Naive thymus-derived CD4-positive, alpha-beta T cell (primary cell): Measurements from ENCODE around the gene FBXW7. TPM values are rescaled to one million over a fixed set of nuclear protein-coding genes. Genes with fewer than 3 reads are reported as not detected.
A peak's percentile ranks its signal among the peaks of the same experiment; 100 is the strongest.

Source experiments
- ATAC-seq: fragments of 150-1000 bp; cut with Tn5 transposase; 2 replicates; pipeline ENCODE4 v1.10.0; 2021; ENCODE audit warnings: mild to moderate bottlenecking, moderate library complexity
- CTCF ChIA-PET: fragments of 350-600 bp; sonication (Branson Sonifier 250); formaldehyde crosslinking; loops from one replicate; lab custom pipeline; 2021; ENCODE audit warnings: antibody characterized with exemption; lab: Charles Lee
- POLR2A ChIA-PET: fragments of 350-600 bp; sonication (Branson Sonifier 250); formaldehyde crosslinking; loops from one replicate; lab custom pipeline; 2021; ENCODE audit warnings: antibody characterized with exemption, inconsistent platforms; lab: Charles Lee
- DNase-seq, 9 donors: peaks; one replicate each; pipeline versions ENCODE4 v3.0.0 to v3.0.0-alpha.2; 2020 to 2022; ENCODE audit warnings: mixed read lengths in 1 of 9
- H3K27ac ChIP-seq: one replicate; pipeline ENCODE4 v1.7.0; 2013; ENCODE audit warnings: mild to moderate bottlenecking, low read depth, low read length, moderate library complexity
- H3K27me3 ChIP-seq, 2 donors: one replicate each; pipeline ENCODE4 v1.7.0; 2013; ENCODE audit warnings: low read length in 2 of 2, mild to moderate bottlenecking in 2 of 2, moderate library complexity in 2 of 2; ENCODE audit not compliant: control insufficient read depth in 2 of 2, insufficient read depth in 2 of 2
- H3K36me3 ChIP-seq, 3 experiments: 1 replicate in 2 of 3; 2 replicates in 1 of 3; pipeline ENCODE4 v1.7.0; 2013; ENCODE audit warnings: low read length in 3 of 3, mild to moderate bottlenecking in 3 of 3, moderate library complexity in 1 of 3; ENCODE audit not compliant: insufficient read depth in 3 of 3, control insufficient read depth in 2 of 3
- H3K4me1 ChIP-seq, 2 donors: one replicate each; pipeline ENCODE4 v1.7.0; 2013; ENCODE audit warnings: low read length in 2 of 2, mild to moderate bottlenecking in 2 of 2, moderate library complexity in 1 of 2; ENCODE audit not compliant: control insufficient read depth in 2 of 2, insufficient read depth in 2 of 2
- H3K4me3 ChIP-seq: 2 replicates; pipeline ENCODE4 v1.7.0; 2013; ENCODE audit warnings: mild to moderate bottlenecking, low read length
- H3K9me3 ChIP-seq, 3 experiments: 1 replicate in 2 of 3; 2 replicates in 1 of 3; pipeline ENCODE4 v1.7.0; 2013; ENCODE audit warnings: low read length in 3 of 3; ENCODE audit not compliant: control insufficient read depth in 2 of 3
- H3K27ac Mint-ChIP-seq, 9 donors: one replicate each; pipeline ENCODE4 v1.8.0; 2020 to 2022; ENCODE audit warnings: mixed read lengths in 9 of 9, mild to moderate bottlenecking in 8 of 9, moderate library complexity in 5 of 9, inconsistent platforms in 2 of 9
- H3K27me3 Mint-ChIP-seq, 5 donors: one replicate each; pipeline ENCODE4 v1.8.0; 2021 to 2022; ENCODE audit warnings: mixed read lengths in 5 of 5, mild to moderate bottlenecking in 1 of 5
- H3K36me3 Mint-ChIP-seq, 5 donors: one replicate each; pipeline ENCODE4 v1.8.0; 2020 to 2022; ENCODE audit warnings: mixed read lengths in 5 of 5, mild to moderate bottlenecking in 3 of 5, inconsistent platforms in 1 of 5
- H3K4me1 Mint-ChIP-seq, 7 donors: one replicate each; pipeline ENCODE4 v1.8.0; 2020 to 2022; ENCODE audit warnings: mixed read lengths in 7 of 7, mild to moderate bottlenecking in 3 of 7, inconsistent platforms in 1 of 7
- H3K4me3 Mint-ChIP-seq, 10 donors: one replicate each; pipeline ENCODE4 v1.8.0; 2020 to 2022; ENCODE audit warnings: mild to moderate bottlenecking in 10 of 10, mixed read lengths in 10 of 10, moderate library complexity in 6 of 10, inconsistent platforms in 2 of 10
- H3K9me3 Mint-ChIP-seq, 11 donors: one replicate each; pipeline ENCODE4 v1.8.0; 2020 to 2022; ENCODE audit warnings: mixed read lengths in 11 of 11, mild to moderate bottlenecking in 4 of 11, inconsistent platforms in 1 of 11, moderate library complexity in 1 of 11
- intact Hi-C, 2 donors: fragments of 100-400 bp; cut with micrococcal nuclease; formaldehyde crosslinking; loops; one replicate each; pipeline ENCODE4 v1.15.1; 2023
- polyA plus RNA-seq, 2 donors: library from polyadenylated mRNA; unstranded; fragments of 300-500 nt; fragmentation: Illumina TruSeq; gene quantifications; one replicate each; pipeline ENCODE4 v1.2.3, GENCODE V29; 2021
- total RNA-seq, 6 experiments: library from RNA in 5 of 6; stranded (reverse) in 5 of 6; gene quantifications; 1 replicate in 5 of 6; 2 replicates in 1 of 6; pipeline ENCODE4 v1.2.3 and lab custom pipeline; 2021 to 2026

FBXW7 gene
- total and polyA plus RNA-seq, 7 experiments from 2014 or later = 40.4 to 139 (median 114) TPM

DNA sequence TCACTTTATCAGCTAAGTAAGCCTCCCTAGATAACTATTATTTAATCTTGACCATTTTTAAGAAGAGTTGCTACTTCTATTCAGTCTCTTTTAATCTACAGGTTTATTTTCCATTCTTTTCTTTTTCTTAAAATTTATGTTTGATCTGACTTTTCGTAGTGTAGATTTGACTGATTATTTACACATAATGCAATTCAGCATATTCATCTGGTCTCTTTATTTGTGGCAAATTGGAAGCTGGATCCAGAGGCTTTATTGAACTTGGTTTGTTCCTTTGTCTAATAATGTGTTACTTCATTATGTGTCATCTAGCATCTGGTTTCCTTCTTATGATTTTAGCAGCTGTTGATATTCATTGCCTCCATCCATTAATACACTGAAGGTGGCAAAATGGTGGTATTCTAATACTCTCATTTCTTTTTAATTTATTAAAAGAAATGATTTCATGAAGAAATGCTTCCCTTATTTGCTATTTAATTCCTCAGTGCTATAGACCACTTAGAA, 113.0 kb downstream of the FBXW7 start:
- no peaks in the 10 kb centered on the region for H3K9me3 ChIP-seq
- H3K4me3 ChIP-seq = no peak overlapping the region
- H3K27ac ChIP-seq = no peak overlapping the region
- intact Hi-C loops = no loop called here
- CTCF ChIA-PET = interaction anchor here (0.5 to 1.2 kb wide), 2 partner anchors 16 to 1357 kb away, joined by 3 to 5 read pairs; no protein-coding TSS in a partner anchor
- no peaks in the 10 kb centered on the region for H3K36me3 ChIP-seq
- Mint-ChIP-seq H3K36me3 (peaks cover 2 to 17% (median 5%) of the 10 kb centered on the region in 5 donors), H3K4me1 (peaks cover 13 to 60% (median 42%) of the 10 kb centered on the region in 7 donors), H3K4me3 (no peak overlapping the region), H3K27ac (no peak overlapping the region), H3K9me3 (no peaks in the 10 kb centered on the region), H3K27me3 (no peaks in the 10 kb centered on the region)
- no peaks in the 10 kb centered on the region for H3K27me3 ChIP-seq
- H3K4me1 ChIP-seq = no peaks in the 10 kb centered on the region
- ATAC-seq (no peak), DNase-seq (no peak)
- POLR2A ChIA-PET = interaction anchor here (0.6 kb wide), 1 partner anchor 40 kb away, joined by 4 read pairs; no protein-coding TSS in a partner anchor

DNA sequence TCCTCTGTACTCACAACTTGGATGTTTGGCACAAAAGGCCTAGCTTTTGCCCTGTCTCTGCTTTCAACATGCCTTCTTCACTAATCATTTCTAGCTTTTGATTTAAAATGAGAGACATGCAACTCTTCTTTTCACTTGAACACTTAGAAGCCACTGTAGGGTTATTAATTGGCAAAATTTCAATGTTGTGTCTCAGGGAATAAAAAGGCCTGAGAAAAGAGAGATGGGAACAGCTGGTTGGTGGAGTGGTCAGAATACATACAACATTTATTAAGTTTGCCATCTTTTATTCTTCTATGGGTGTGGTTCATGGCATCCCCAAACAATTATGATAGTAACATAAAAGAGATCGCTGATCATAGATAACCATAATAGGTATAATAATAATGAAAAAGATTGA, 114.3 kb downstream of the FBXW7 start:
- no peak for DNase-seq
- no peaks in the 10 kb centered on the region for H3K27me3 Mint-ChIP-seq
- H3K27ac Mint-ChIP-seq = peak overlapping the region in 1 of 9 donors; percentile 12
- Histone ChIP-seq H3K36me3 (no peaks in the 10 kb centered on the region), H3K4me3 (no peak overlapping the region), H3K27me3 (no peaks in the 10 kb centered on the region), H3K27ac (no peak overlapping the region), H3K4me1 (no peaks in the 10 kb centered on the region), H3K9me3 (no peaks in the 10 kb centered on the region)
- intact Hi-C loops = no loop called here
- peaks cover 13 to 69% (median 47%) of the 10 kb centered on the region in 7 donors for H3K4me1 Mint-ChIP-seq
- no peaks in the 10 kb centered on the region for H3K9me3 Mint-ChIP-seq
- CTCF ChIA-PET = no interaction called here
- H3K36me3 Mint-ChIP-seq = peaks cover 2 to 14% (median 5%) of the 10 kb centered on the region in 5 donors
- POLR2A ChIA-PET = no interaction called here
- no peak for ATAC-seq
- H3K4me3 Mint-ChIP-seq = no peak overlapping the region

DNA sequence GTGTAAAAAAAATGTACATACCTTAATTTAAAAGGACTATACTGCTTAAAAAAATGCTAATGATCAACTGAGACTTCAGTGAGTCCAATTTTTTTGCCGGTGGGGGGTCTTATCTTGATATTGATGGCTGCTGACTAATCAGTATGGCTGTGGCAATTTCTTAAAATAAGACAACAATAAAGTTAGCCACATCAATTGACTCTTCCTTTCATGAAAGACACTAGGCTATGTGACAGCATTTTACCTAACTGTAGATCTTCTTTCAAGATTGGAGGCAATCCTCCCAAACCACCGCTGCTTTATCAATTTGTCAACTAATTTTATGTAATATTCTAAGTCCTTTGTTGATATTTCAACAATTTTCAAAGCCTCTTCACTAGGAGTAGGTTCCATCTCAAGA, 116.1 kb downstream of the FBXW7 start:
- H3K4me3 Mint-ChIP-seq = no peak overlapping the region
- H3K27me3 Mint-ChIP-seq = no peaks in the 10 kb centered on the region
- no peak overlapping the region for H3K27ac ChIP-seq
- ChIA-PET POLR2A (no interaction called here), CTCF (no interaction called here)
- no peaks in the 10 kb centered on the region for H3K4me1 ChIP-seq
- H3K27ac Mint-ChIP-seq = peak overlapping the region in 1 of 9 donors; percentile 3
- no peak overlapping the region for H3K4me3 ChIP-seq
- peaks cover 11 to 74% (median 41%) of the 10 kb centered on the region in 7 donors for H3K4me1 Mint-ChIP-seq
- H3K36me3 ChIP-seq = no peaks in the 10 kb centered on the region
- intact Hi-C loops = no loop called here
- no peaks in the 10 kb centered on the region for H3K27me3 ChIP-seq
- no peaks in the 10 kb centered on the region for H3K36me3 Mint-ChIP-seq
- DNase-seq = no peak
- no peaks in the 10 kb centered on the region for H3K9me3 ChIP-seq
- no peaks in the 10 kb centered on the region for H3K9me3 Mint-ChIP-seq
- no peak for ATAC-seq

DNA sequence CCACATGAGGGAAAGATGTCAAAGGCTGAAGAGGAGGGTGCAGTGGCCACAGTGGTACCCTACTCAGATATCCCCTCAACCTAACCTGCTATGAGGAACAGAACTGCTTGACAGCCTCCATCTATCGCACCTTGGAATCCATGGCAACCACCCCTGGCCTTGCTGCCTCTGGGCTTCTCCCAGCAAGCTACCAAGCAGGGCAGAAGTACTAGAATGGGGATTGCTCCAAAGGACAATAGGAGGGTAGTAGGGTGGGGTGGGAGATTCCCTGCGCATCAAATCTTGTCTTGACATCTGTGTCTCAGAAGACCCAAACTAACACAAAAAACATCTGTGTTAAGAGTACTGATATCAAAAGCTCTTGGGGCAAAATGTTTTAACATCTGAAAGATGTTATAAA, 118.2 kb downstream of the FBXW7 start:
- intact Hi-C loops = no loop called here

DNA sequence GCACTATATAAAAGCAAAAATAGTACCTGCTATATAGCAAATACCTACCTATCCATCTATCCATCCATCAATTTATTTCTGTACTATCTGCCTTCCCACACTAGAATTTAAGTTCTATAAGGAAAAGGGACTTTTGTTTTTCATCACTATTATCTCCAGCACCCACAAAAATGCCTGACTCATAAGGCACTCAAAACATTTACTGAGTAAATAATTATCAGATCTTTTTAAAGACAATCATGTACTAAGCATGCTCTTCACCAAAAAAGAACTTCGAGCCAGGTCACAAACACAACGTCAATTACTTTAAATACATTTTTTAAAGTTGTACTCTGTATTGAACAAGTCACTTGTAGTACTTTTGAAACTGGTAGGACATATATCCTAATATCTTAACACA, 119.9 kb downstream of the FBXW7 start:
- peak overlapping the region in 2 of 9 donors; percentile 4 to 40 for H3K27ac Mint-ChIP-seq
- H3K27me3 Mint-ChIP-seq = no peaks in the 10 kb centered on the region
- no peaks in the 10 kb centered on the region for H3K9me3 Mint-ChIP-seq

More for the DNA sequence above, 118.2 kb downstream of the FBXW7 start:
- ATAC-seq = no peak
- no peak for DNase-seq
- no peaks in the 10 kb centered on the region for H3K4me1 ChIP-seq
- H3K36me3 Mint-ChIP-seq = no peaks in the 10 kb centered on the region
- H3K9me3 ChIP-seq = no peaks in the 10 kb centered on the region
- POLR2A ChIA-PET = no interaction called here
- H3K27me3 Mint-ChIP-seq = no peaks in the 10 kb centered on the region
- H3K27me3 ChIP-seq = no peaks in the 10 kb centered on the region
- H3K27ac ChIP-seq = no peak overlapping the region
- no peak overlapping the region for H3K27ac Mint-ChIP-seq
- CTCF ChIA-PET = interaction anchor here (1.1 kb wide), 1 partner anchor 9 kb away, joined by 4 read pairs; no protein-coding TSS in a partner anchor
- no peaks in the 10 kb centered on the region for H3K36me3 ChIP-seq
- H3K4me3 Mint-ChIP-seq = no peak overlapping the region
- H3K9me3 Mint-ChIP-seq = no peaks in the 10 kb centered on the region
- H3K4me1 Mint-ChIP-seq = peaks cover 11 to 82% (median 48%) of the 10 kb centered on the region in 7 donors
- H3K4me3 ChIP-seq = no peak overlapping the region

DNA sequence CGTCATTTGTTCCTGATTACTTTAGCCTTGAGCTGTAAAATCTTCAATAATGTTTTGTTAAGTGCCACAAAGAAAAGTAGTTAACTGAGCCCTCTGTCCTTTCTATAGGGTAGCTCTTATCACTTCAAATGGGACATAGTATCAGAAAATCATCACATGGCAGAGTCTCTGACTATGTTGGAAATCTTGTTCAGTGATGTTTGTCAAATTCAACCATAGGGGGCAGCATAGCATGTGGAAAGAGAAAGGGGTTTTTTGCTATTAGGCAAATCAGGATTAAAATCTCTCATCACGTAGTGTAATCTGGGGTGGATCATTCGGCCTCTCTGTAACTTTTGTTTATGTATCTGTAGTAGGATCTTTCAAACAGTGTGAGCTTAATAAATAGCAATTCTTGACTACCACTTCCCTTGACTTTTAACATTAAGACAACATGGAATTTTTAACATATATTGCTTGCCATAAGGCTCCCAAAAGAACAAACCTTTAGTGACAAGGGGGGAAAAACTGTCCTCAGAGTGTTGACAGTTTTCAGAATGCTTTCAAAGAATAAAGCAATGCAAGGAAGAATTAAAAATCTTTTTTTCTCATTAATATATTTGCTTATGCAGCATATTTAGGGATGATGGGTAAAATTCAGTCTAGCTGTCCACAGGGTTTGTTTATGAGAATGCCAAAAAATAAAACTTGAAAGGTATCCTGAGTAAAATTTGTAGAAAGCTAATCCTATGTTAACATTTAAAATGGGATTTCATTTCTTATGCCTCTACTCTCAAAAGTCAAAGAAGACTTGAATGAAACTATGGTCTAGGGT, 127.2 kb downstream of the FBXW7 start:
- Histone ChIP-seq H3K4me3 (no peak overlapping the region), H3K27me3 (no peaks in the 10 kb centered on the region), H3K4me1 (no peaks in the 10 kb centered on the region), H3K36me3 (peaks cover 0 to 5% (median 0%) of the 10 kb centered on the region in 3 experiments), H3K9me3 (no peaks in the 10 kb centered on the region), H3K27ac (no peak overlapping the region)
- ChIA-PET POLR2A (interaction anchor here (0.6 to 0.7 kb wide), 2 partner anchors 144 to 369 kb away, joined by 3 read pairs; no protein-coding TSS in a partner anchor), CTCF (interaction anchor here (0.6 to 2.1 kb wide), 7 partner anchors 10 to 1410 kb away, joined by 3 to 7 read pairs (median 4); no protein-coding TSS in a partner anchor)
- intact Hi-C loops = loop anchor here (1.0 to 2.0 kb wide), 4 partner anchors 92 to 677 kb away; no protein-coding TSS in a partner anchor
- DNase-seq (peak in 6 of 9 donors; percentile 7 to 29 (median 21)), ATAC-seq (peak; percentile 77)
- H3K27ac Mint-ChIP-seq = no peak overlapping the region
- no peaks in the 10 kb centered on the region for H3K27me3 Mint-ChIP-seq
- no peaks in the 10 kb centered on the region for H3K9me3 Mint-ChIP-seq
- peaks cover 2 to 20% (median 11%) of the 10 kb centered on the region in 7 donors for H3K4me1 Mint-ChIP-seq
- H3K4me3 Mint-ChIP-seq = no peak overlapping the region
- peaks cover 4 to 21% (median 5%) of the 10 kb centered on the region in 5 donors for H3K36me3 Mint-ChIP-seq

More for the DNA sequence above, 119.9 kb downstream of the FBXW7 start:
- H3K4me1 Mint-ChIP-seq = peaks cover 11 to 70% (median 45%) of the 10 kb centered on the region in 7 donors
- Histone ChIP-seq H3K27ac (no peak overlapping the region), H3K9me3 (no peaks in the 10 kb centered on the region), H3K27me3 (no peaks in the 10 kb centered on the region), H3K4me1 (no peaks in the 10 kb centered on the region), H3K4me3 (no peak overlapping the region), H3K36me3 (peaks cover 0 to 5% (median 0%) of the 10 kb centered on the region in 3 experiments)
- ChIA-PET POLR2A (no interaction called here), CTCF (no interaction called here)
- peaks cover 0 to 5% (median 0%) of the 10 kb centered on the region in 5 donors for H3K36me3 Mint-ChIP-seq
- no peak overlapping the region for H3K4me3 Mint-ChIP-seq
- intact Hi-C loops = no loop called here
- ATAC-seq (no peak), DNase-seq (no peak)
